HG02763 (cell line): ENCODE measurements around the gene TNFRSF8.

Experiments used
- ATAC-seq: cut with Tn5 transposase; IDR thresholded peaks from one replicate; pipeline ENCODE4 v1.9.1; 2021; ENCODE audit warnings: mild to moderate bottlenecking, moderate library complexity; ENCODE audit not compliant: unreplicated experiment

TNFRSF8 gene

DNA sequence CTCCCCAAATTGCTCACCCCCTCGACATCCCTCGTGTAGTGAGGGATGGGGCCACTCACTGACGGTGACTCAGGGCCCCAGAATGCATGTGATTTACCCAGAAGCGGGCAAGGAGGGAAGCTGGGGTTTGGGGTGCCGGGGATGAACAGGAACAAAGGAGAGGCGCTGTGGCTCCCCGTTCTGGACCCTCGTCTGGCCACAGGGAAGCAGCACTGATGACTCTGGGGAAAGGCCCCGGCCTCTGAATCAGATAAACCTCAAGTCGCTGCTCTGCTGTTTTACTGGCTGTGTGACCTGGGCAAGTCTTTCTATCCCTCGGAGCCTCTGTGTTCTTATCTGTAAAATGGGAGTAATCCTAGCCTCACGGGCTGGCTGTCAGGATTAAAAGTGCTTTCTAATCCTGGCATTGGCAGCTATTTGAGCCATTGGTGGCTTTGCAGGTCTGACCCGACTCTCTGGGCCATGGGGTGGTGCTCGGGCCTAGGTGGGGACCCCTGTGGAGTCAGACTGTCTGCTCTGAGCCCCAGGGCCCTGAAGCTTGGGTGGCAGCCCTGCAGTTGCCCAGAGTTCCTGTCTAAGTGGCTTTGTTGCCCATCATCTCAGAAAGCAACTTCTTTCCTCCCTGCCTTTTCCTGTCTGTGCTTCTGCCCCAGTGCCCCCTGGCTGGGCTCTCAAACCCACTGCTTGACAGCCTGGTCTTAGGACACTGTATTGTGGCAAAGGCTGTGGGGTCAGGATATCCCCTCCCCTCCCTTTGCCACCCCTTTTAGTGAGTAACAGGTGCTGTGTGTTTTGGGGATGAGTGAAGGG lies 109.1 kb downstream of the TNFRSF8 start:
- ATAC-seq = no peak

DNA sequence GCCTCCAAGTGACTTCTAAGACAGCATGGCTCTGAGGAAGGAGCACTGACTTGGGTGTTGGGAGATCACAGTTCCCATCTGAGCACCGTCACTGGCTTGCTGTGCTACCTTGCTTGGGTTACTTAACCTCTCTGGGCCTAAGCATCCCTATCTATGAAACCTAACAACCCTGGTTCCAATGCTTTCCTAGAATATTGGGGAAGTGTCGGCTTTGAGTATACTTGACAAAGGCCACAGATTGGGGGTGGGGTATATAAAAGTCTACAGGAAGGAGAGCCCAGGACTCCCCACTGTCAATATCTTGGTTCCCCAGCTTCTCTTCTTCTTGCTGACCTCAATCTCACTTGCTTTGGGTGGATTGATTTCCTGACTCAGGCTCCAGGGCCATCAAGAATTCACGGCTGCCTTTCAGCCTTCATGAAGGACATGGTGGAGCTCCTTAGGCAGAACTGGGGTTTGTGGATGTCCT lies 110.0 kb downstream of the TNFRSF8 start:
- no peak for ATAC-seq

DNA sequence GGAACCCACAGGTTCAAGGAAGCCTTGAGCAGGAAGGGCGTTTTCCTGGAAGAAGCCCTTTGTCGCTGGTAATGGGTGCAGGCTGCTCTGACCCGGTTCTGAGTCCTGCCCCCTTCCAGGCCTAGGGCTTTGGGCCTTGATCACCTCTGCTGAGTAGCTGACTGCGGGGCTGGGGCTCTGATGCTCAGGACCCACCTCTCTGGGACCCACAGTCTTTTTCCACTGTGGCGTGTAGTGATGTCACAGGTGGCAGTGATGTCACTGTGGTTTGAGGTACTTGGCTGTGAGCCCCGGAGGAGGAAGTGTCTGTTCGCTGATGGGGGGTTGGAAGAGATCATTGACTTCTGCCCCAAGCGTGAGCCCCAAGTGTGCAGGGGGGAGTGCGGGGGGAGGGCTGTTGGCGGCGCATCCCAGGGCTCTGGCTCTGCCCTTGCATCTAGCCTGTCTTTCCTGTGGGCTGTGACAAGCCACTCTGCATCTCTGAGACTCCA lies 110.6 kb downstream of the TNFRSF8 start:
- no peak for ATAC-seq

DNA sequence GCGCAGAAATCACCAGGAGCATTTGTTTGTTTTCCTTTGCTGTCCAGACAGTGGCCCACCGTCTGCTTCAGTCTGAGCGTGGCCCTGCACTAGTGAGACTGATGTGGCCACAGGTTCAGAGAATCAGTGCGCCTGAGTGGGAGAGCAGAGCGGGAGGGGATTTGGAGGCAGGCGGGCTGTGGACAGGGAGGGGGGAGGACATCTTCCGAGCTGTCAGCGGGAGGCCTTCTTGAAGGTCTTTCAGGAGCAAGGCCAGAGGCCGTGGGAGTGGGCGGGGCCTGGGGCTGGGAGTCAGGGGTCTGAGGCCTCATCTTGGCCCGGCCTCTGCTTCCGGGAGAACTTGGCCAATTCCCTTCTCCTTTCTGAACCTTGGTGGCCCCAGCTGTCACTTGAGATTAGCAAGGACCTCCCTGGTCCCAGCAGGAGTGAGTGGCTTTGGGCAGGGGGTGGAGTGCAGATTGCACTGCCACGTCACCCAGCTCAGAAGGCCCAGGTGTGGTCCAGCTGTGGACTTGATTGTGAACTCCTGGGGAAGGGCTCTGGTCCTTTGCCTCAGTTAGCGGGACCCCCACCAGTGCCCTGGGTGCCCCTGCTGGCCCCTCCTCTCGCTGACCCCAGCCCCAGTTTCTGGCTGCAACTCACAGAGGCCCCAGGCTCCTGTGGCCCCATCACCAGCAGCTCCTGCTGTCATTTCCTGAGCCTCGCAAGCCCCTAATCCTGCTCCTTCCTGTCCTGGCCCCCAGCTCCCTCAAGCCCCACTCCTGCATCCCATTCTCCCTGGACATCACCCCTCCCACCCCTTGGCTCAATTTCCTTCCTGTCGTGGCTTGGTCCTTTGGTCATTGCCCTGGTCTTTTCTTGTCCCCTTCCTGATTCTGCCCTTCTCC lies 112.1 kb downstream of the TNFRSF8 start:
- ATAC-seq = no peak

DNA sequence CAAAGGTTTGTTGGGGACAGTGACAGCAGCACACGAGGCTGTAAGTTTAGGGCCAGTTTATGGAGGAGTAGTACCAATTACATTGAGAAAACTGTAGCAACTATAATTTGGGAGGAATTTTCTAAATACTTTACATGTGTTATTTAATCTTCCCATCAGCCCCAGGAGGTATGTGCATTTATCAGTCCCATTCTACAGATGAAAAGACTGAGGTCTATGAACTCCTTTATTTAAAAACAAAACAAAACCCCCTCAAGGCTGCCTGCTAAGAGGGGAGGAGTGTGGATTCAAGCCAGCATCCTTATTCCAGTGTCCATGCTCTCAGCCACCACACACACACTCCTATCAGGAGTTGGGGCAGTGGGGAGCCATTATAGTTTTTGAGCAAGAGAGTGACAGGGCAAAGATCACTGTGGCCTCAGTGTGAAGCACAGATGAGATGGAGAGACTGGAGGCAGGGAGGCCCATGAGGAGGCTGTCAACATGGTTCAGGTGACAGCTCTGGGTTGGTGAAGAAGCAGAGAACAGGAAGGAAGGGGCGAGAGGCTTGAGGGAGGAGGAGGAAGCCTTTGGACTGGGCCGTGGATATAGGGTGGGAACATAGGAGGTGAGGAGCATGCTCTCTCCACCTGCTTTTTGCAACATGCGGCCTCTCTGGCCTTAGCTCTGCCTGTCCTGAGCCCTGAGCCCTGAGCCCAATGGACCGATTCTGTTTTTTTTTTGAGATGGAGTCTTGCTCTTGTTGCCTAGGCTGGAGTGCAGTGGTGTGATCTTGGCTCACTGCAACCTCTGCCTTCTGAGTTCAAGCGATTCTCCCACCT lies 113.4 kb downstream of the TNFRSF8 start:
- no peak for ATAC-seq

DNA sequence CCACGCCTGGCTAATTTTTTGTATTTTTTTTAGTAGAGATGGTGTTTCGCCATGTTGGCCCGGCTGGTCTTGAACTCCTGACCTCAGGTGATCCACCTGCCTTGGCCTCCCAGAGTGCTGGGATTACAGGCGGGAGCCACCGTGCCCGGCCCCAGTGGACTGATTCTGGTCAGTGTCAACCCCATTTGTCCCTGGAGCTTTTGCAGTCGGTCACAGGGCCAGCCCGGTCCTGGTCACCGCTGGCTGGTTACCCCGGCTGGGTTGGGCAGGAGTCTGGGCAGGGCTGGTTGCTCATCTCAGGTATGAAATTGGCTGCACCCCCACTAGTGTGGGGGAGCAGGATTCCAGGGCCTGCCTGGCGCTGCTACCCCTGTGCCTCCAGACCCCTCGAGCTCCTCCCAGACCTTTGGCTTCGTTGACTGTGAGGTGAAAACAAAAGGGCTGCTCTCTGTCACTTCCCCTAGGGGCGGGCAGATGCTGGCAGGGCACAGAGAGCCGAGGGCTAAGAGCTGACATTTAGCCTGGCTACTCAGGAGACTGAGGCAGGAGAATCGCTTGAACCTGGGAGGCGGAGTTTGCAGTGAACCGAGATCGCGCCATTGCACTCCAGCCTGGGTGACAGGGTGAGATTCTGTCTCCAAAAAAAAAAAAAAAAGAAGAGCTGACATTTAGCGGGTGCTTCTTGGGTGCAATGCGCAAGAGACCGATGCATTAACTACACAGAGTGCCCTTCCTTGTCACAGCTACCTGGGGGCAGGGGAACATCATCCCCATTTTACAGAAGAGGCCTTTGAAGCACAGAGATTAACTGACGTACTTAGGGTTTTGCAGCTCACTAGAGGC lies 114.3 kb downstream of the TNFRSF8 start:
- ATAC-seq = no peak

DNA sequence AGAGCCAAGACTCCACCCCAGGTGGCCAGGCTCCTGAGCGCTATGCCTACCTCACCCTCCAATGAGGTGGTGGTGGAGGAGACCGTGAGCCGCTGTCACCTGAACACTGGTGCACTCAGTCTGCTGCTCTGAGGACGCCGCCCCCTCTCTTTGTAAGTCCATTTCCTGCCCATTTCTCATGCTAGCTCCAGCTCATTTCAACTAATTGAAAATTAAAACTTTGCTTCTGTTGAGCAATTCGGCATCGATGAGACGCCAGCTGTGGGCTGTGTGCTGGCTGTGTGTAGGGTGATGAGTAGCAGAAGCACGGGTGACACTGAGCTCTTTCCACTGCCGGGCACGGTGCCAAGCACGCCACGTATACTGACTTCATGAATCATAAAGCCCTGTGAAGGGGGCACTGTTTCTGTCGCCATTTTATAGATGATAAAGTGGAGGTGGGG lies 114.9 kb downstream of the TNFRSF8 start:
- ATAC-seq = no peak

DNA sequence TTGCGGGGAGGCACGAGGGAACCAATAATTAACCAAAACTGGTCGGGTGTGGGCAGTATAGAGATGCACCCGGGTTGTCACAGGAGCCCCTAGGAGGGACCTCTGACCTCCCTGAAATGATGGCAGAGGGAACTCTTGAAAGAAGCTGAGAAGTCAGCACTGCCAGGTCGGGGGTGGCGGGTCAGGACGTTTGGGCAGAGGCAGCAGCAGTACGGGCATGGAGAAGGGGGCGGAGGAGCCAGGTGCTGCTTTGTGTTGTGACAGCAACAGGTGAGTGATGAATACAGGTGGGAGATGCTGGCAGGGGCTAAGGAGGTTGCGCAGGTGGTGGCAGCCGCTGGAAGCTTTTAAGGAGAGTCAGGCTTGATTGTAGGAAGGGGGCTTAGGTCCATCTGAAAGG lies 115.4 kb downstream of the TNFRSF8 start:
- no peak for ATAC-seq

DNA sequence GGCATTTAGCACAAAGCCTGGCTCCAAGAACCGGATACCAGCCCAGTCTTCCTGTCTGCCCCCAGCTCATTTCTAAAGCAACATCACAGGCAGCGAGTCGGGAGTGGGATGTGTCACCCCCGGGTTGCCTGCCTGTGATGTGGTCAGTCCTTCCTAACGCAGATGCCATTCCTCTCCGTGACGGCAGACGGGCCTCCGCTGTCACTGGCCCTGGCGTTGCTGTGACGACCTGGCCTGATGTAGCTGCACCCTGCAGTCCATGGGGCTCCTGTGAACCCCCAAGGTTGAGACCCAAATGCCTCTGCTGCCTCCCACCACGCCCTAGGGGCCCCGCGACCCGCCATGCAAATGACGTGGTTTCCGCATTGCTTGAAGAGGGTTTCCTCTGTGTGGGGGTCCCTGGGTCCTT lies 116.0 kb downstream of the TNFRSF8 start:
- ATAC-seq = no peak

DNA sequence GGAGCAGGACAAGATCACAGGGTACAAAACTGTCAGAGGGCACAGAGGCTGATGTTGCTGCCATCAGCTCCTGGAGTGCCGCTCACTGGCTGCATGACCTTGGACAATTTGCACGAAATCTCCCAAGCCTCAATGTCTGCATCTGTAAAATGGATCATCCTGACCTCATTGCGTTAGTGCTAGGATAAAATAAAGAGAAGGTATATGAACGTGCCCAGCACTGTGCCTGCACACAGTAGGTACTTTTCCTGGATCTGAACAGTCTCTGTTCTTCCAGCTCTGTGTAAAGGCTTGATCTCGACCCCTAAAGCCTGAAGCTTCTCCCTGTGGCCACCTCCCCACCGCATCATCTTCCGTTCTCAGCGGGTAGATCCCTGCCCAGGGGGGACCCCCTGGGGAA lies 116.6 kb downstream of the TNFRSF8 start:
- no peak for ATAC-seq

DNA sequence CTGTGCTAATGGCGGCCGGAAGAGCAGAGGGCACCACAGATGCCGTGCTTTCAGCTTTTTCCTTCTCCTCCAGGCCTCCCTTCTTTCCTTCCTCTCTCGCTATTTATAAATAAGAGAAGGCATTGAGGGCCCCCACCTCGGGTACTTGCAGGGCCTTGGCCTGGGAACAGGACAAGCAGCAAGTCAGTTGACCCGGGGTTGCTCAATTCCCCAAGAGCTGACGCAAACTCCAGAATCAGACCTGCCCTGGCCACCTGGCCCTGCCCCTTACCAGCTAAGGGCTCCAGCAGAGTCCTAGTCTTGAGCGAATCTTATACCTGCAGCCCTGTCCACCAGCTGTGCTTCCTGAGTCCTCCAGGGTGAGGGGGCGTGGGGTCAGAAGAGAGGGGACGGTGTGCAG lies 117.2 kb downstream of the TNFRSF8 start:
- no peak for ATAC-seq

DNA sequence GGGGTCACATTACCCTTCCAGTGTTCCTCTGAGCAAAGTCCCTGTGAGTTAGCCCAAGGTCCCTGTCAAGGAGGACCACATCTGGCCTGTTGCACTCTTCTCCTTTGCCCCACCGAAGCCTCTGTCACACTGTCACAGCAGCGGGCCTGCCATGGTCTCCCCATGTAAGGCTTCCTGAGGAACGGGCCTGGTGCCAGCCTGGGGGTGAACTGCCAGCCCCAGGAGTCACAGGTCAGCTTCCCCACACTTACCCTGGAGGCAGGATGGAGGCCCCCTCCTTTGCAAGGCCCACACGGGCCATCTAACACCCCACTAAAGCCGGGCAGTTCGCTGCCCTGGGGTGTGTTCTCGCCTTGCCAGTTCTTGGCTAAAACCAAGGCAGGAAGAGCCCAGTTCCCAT lies 117.8 kb downstream of the TNFRSF8 start:
- ATAC-seq = no peak

DNA sequence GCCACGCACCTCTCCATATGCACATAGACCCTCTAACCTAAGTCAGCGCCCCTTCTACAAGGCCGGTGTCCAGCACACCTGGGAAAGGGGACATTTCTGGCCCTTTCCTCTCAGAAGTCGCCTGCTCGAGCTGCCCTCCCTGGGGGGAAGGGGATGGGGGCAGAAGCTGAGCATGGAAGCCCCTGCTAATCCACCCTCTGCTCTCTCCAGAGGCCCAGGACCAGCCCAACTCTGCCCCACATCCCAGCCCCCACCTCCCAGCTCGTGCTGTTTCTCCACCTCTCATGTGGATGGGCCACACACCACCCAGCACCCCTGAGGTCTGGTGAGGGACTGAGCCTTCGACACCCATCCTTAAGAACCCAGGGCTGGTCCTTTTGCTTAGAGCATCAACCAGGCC lies 118.5 kb downstream of the TNFRSF8 start:
- ATAC-seq = no peak

DNA sequence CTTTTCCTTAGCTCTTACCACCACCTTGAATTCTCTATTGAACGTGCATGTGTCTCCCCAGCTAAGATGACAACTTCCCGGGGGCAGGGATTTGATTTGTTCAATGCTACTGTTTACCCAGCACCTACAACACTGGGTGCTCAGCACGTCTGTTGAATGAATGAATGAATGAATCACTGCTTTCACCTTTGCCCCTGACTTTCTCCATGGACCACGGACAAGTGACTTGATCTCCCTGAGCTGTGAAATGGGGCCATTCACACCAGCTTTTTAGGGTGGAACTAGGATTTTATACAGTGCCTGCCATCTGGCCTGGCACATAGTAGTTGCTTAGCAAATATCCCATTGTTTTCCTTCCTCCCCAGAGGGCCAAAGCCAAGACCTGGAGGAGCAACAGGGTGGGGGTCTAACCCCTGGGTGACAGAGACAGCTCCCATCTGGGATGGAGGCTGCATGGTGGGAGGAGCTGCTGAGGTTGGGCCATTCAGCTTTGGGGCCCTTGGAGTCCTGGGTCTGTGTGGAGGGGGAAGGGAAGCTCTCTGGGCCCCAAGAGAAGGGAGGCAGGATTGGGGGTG lies 119.4 kb downstream of the TNFRSF8 start:
- no peak for ATAC-seq

DNA sequence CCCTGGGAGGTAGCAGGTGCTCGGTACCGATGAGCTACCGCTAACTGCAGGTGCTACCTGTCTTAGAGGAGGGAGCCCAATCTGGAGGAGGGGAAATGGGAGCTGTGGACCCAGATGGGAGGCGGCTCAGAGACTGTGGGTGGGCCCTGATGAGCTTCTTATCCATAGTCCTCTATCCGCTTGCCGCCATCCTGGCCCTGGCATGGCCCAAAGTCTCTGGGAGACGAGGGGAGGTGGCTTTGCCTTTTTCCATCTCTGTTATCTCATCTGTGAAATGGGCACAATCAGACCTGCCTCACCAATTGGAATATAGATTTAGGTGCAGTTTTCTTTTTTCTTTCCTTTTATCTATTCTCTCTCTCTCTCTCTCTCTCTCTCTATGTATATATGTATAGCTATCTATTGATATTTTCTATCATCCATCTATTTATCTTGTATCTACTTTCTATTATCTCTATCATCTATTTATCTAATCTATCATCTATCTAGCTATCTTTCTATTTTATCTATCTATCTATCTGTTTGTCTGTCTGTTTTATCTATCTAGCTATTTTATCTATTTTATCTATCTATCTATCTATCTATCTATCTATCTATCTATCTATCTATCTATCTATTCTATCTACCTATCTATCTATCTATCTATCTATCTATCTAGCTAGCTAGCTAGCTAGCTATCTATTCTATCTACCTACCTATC lies 120.1 kb downstream of the TNFRSF8 start:
- ATAC-seq = no peak

DNA sequence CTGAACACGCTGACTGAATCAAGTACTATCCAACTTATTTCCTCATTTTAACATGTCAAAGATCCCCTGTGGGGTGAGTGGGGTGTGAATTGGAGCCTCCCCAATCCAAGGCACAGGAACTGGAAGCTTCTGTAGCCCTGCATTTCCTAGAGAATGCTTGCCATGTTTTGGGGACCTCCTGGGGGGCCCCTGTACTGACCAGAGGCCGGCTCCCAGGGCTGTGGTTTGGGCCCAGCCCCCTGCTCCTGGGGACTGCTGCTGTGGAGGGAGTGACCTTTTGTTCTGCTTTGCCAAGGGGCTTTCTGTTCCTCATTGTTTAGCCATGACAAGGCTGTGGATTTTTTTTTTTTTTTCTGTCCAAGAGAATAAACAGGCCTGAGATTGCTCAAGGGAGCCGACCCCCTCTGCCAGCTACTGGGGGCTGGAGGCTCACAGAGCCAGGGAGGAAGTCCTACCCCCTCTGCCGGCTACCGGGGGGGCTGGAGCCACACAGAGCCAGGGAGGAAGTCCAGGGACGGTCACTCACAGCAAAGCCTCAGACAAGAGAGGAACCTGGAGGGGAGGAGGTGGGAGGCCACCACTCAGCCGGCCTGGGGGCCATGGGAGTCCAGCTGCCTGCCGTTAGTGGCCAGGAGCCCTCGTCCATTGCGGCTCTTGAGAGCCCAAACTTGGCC lies 121.0 kb downstream of the TNFRSF8 start:
- ATAC-seq = no peak

DNA sequence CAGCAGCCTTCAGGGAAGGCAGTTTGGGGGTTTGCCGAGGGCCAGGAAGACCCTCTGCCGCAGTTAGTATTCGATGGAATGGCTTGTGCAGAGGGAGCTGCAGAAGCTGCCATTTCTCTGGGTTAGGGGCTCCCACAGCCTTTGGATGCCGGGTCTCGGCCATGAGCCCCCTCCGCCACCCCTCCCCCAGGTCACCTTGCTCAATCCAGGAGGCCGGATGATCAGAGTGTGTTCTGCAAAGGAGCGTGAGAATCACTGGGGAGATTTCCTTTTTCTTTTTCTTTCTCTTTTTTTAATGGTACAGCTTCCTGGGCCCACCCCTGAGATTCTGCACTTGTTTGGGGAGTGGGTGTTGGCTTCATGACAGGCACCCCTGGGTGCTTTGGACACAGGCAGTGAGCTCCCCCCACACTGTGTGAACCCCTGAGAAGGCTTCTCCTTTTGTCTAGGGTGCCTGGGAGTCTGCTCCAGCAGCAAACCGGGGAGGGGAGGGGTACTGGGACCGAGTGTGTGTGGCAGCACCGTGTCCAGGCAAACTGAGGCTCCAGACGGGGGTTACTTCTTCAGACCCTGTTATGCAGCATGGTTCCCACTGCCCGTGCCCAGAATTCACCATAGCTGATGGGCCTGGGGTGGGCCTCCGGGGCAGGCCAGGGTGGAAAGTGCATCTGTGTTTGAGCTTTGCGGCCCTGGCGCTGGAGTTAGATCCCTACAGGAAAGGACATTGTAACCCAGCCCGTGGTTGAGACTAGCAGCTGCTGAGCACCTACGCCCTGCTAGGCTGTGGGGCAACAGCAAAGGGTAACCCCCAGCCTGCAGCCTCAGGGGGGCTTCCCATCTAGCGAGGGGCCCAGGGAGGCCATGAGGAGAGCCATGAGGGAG lies 122.2 kb downstream of the TNFRSF8 start:
- ATAC-seq = no peak
